Hematopoietic multipotent progenitor cell treated with erythropoietin and hydrocortisone succinate and interleukin-3 and kit ligand, for 4 days (in vitro differentiated cells): ENCODE measurements around the gene MCTS1.
A peak's percentile ranks its signal among the peaks of the same experiment; 100 is the strongest.
"Not testable (repeated sequence)": the region's sequence is repeated elsewhere in the genome, so short reads cannot be mapped to it uniquely, and the experiment has no call there.

Source experiments
- DNase-seq: peaks from one replicate; pipeline ENCODE4 v3.0.0-alpha.2; 2015

The MCTS1 gene

GRCh38 chrX:120629667-120630537, 26.0 kb downstream of the MCTS1 start, which contains the start of gene C1GALT1C1:
TSS of gene C1GALT1C1 (minus strand) at chrX:120630054. CDS start at chrX:120627166, 2,888 bp downstream.
- DNase-seq, result peak; percentile 97

GRCh38 chrX:120638619-120639018, 34.7 kb downstream of the MCTS1 start:
- no peak for DNase-seq

- DNase-seq, result no peak
These were observed 39.0 kb downstream of the MCTS1 start for GRCh38 chrX:120642871-120643270.

- no peak for DNase-seq
These were observed 43.2 kb downstream of the MCTS1 start for GRCh38 chrX:120647127-120647526.

- not testable (repeated sequence) for DNase-seq
These were observed 48.4 kb downstream of the MCTS1 start for GRCh38 chrX:120652256-120652655.

- DNase-seq, result no peak
These were observed 49.1 kb downstream of the MCTS1 start for GRCh38 chrX:120653000-120653399.

GRCh38 chrX:120660637-120661036, 56.7 kb downstream of the MCTS1 start:
- peak; percentile 10 for DNase-seq
